ENCODE measurements around the gene KIF24.
A peak's percentile ranks its signal among the peaks of the same experiment; 100 is the strongest.

KIF24 gene

GRCh38 chr9:34328987-34329832, at the start of gene KIF24, which contains the start of gene NUDT2:
Gene KIF24, minus strand, starts transcription at chr9:34329268. Its CDS starts 17,922 bp downstream, at chr9:34311346.
Gene NUDT2, plus strand, starts transcription at chr9:34329569. Its CDS starts 9,471 bp downstream, at chr9:34339040.
- peak within 1 kb of the TSS; percentile 91 for H3K4me3 ChIP-seq (ENCODE audit: low read depth, low read length)

GRCh38 chr9:34378376-34379060, 49.5 kb upstream of the KIF24 start:
- Histone ChIP-seq H3K4me1 (ENCODE audit: control insufficient read depth, insufficient read depth, low read length) (peaks cover 24% of the 10 kb centered on the region), H3K4me3 (ENCODE audit: low read depth, low read length) (no peak overlapping the region), H3K36me3 (ENCODE audit: control insufficient read depth, insufficient read depth, low read length) (no peaks in the 10 kb centered on the region), H3K27ac (ENCODE audit: low read depth, low read length) (no peak overlapping the region), H3K27me3 (ENCODE audit: control insufficient read depth, insufficient read depth, low read length) (peaks cover 40% of the 10 kb centered on the region), H3K9ac (ENCODE audit: low read depth, low read length) (no peak overlapping the region), H3K9me3 (ENCODE audit: control insufficient read depth, insufficient read depth, low read length) (no peaks in the 10 kb centered on the region)

More at GRCh38 chr9:34328987-34329832, at the start of gene KIF24, which contains the start of gene NUDT2:
- Histone ChIP-seq H3K9me3 (ENCODE audit: control insufficient read depth, insufficient read depth, low read length) (no peaks in the 10 kb centered on the region), H3K27me3 (ENCODE audit: control insufficient read depth, insufficient read depth, low read length) (no peaks in the 10 kb centered on the region), H3K36me3 (ENCODE audit: control insufficient read depth, insufficient read depth, low read length) (no peaks in the 10 kb centered on the region), H3K27ac (ENCODE audit: low read depth, low read length) (peak within 1 kb of the TSS; percentile 94), H3K9ac (ENCODE audit: low read depth, low read length) (peak within 1 kb of the TSS; percentile 88), H3K4me1 (ENCODE audit: control insufficient read depth, insufficient read depth, low read length) (peaks cover 17% of the 10 kb centered on the region)

- peaks cover 24% of the 10 kb centered on the region for H3K4me1 ChIP-seq (ENCODE audit: control insufficient read depth, insufficient read depth, low read length)
- H3K27me3 ChIP-seq (ENCODE audit: control insufficient read depth, insufficient read depth, low read length): peaks cover 33% of the 10 kb centered on the region
- no peak overlapping the region for H3K27ac ChIP-seq (ENCODE audit: low read depth, low read length)
- H3K9ac ChIP-seq (ENCODE audit: low read depth, low read length): peak overlapping the region; percentile 21; the same call in 1 of the 2 replicates
- no peaks in the 10 kb centered on the region for H3K36me3 ChIP-seq (ENCODE audit: control insufficient read depth, insufficient read depth, low read length)
- peak overlapping the region; percentile 72 for H3K4me3 ChIP-seq (ENCODE audit: low read depth, low read length)
- H3K9me3 ChIP-seq (ENCODE audit: control insufficient read depth, insufficient read depth, low read length): no peaks in the 10 kb centered on the region
Measured at GRCh38 chr9:34377404-34377746, 48.3 kb upstream of the KIF24 start.

GRCh38 chr9:34376596-34377403, 47.7 kb upstream of the KIF24 start, which contains the start of gene MYORG:
Gene MYORG, minus strand, starts transcription at chr9:34376898. Its CDS starts 3,955 bp downstream, at chr9:34372943.
- Histone ChIP-seq H3K4me1 (ENCODE audit: control insufficient read depth, insufficient read depth, low read length) (peaks cover 24% of the 10 kb centered on the region), H3K9ac (ENCODE audit: low read depth, low read length) (peak within 1 kb of the TSS; percentile 21; the same call in 1 of the 2 replicates), H3K4me3 (ENCODE audit: low read depth, low read length) (peak within 1 kb of the TSS; percentile 72), H3K27me3 (ENCODE audit: control insufficient read depth, insufficient read depth, low read length) (peaks cover 29% of the 10 kb centered on the region), H3K36me3 (ENCODE audit: control insufficient read depth, insufficient read depth, low read length) (no peaks in the 10 kb centered on the region), H3K27ac (ENCODE audit: low read depth, low read length) (peak within 1 kb of the TSS; percentile 70), H3K9me3 (ENCODE audit: control insufficient read depth, insufficient read depth, low read length) (no peaks in the 10 kb centered on the region)

- Histone ChIP-seq H3K27ac (ENCODE audit: low read depth, low read length) (peak overlapping the region; percentile 70), H3K9me3 (ENCODE audit: control insufficient read depth, insufficient read depth, low read length) (no peaks in the 10 kb centered on the region), H3K27me3 (ENCODE audit: control insufficient read depth, insufficient read depth, low read length) (peaks cover 21% of the 10 kb centered on the region), H3K9ac (ENCODE audit: low read depth, low read length) (no peak overlapping the region), H3K4me3 (ENCODE audit: low read depth, low read length) (peak overlapping the region; percentile 72), H3K36me3 (ENCODE audit: control insufficient read depth, insufficient read depth, low read length) (0 out of 2 replicates have a peak, but pooled peaks cover 5% of the 10 kb centered on the region), H3K4me1 (ENCODE audit: control insufficient read depth, insufficient read depth, low read length) (peaks cover 21% of the 10 kb centered on the region)
Measured at GRCh38 chr9:34375901-34376595, 47.0 kb upstream of the KIF24 start.

GRCh38 chr9:34374905-34375552, 46.0 kb upstream of the KIF24 start:
- peak overlapping the region; percentile 70 for H3K27ac ChIP-seq (ENCODE audit: low read depth, low read length)
- no peak overlapping the region for H3K4me3 ChIP-seq (ENCODE audit: low read depth, low read length)
- no peak overlapping the region for H3K9ac ChIP-seq (ENCODE audit: low read depth, low read length)
- H3K36me3 ChIP-seq (ENCODE audit: control insufficient read depth, insufficient read depth, low read length): 0 out of 2 replicates have a peak, but pooled peaks cover 5% of the 10 kb centered on the region
- no peaks in the 10 kb centered on the region for H3K9me3 ChIP-seq (ENCODE audit: control insufficient read depth, insufficient read depth, low read length)
- peaks cover 13% of the 10 kb centered on the region for H3K27me3 ChIP-seq (ENCODE audit: control insufficient read depth, insufficient read depth, low read length)
- H3K4me1 ChIP-seq (ENCODE audit: control insufficient read depth, insufficient read depth, low read length): peaks cover 15% of the 10 kb centered on the region

- H3K36me3 ChIP-seq (ENCODE audit: control insufficient read depth, insufficient read depth, low read length): 0 out of 2 replicates have a peak, but pooled peaks cover 5% of the 10 kb centered on the region
- H3K9ac ChIP-seq (ENCODE audit: low read depth, low read length): no peak overlapping the region
- no peak overlapping the region for H3K4me3 ChIP-seq (ENCODE audit: low read depth, low read length)
- H3K27ac ChIP-seq (ENCODE audit: low read depth, low read length): no peak overlapping the region
- H3K9me3 ChIP-seq (ENCODE audit: control insufficient read depth, insufficient read depth, low read length): no peaks in the 10 kb centered on the region
- H3K4me1 ChIP-seq (ENCODE audit: control insufficient read depth, insufficient read depth, low read length): peaks cover 13% of the 10 kb centered on the region
- H3K27me3 ChIP-seq (ENCODE audit: control insufficient read depth, insufficient read depth, low read length): peaks cover 8% of the 10 kb centered on the region
Measured at GRCh38 chr9:34374339-34374738, 45.3 kb upstream of the KIF24 start.

GRCh38 chr9:34373749-34374148, 44.7 kb upstream of the KIF24 start:
- Histone ChIP-seq H3K36me3 (ENCODE audit: control insufficient read depth, insufficient read depth, low read length) (0 out of 2 replicates have a peak, but pooled peaks cover 5% of the 10 kb centered on the region), H3K9me3 (ENCODE audit: control insufficient read depth, insufficient read depth, low read length) (no peaks in the 10 kb centered on the region), H3K27ac (ENCODE audit: low read depth, low read length) (no peak overlapping the region), H3K27me3 (ENCODE audit: control insufficient read depth, insufficient read depth, low read length) (peaks cover 8% of the 10 kb centered on the region), H3K4me1 (ENCODE audit: control insufficient read depth, insufficient read depth, low read length) (peaks cover 13% of the 10 kb centered on the region), H3K4me3 (ENCODE audit: low read depth, low read length) (no peak overlapping the region), H3K9ac (ENCODE audit: low read depth, low read length) (no peak overlapping the region)

GRCh38 chr9:34372467-34373011, 43.5 kb upstream of the KIF24 start:
- Histone ChIP-seq H3K9me3 (ENCODE audit: control insufficient read depth, insufficient read depth, low read length) (no peaks in the 10 kb centered on the region), H3K4me3 (ENCODE audit: low read depth, low read length) (no peak overlapping the region), H3K4me1 (ENCODE audit: control insufficient read depth, insufficient read depth, low read length) (peaks cover 13% of the 10 kb centered on the region), H3K36me3 (ENCODE audit: control insufficient read depth, insufficient read depth, low read length) (0 out of 2 replicates have a peak, but pooled peaks cover 5% of the 10 kb centered on the region), H3K27ac (ENCODE audit: low read depth, low read length) (no peak overlapping the region), H3K27me3 (ENCODE audit: control insufficient read depth, insufficient read depth, low read length) (peaks cover 8% of the 10 kb centered on the region), H3K9ac (ENCODE audit: low read depth, low read length) (no peak overlapping the region; the same call in 1 of the 2 replicates)
